ENCODE data around the gene CELA3B.

Gene CELA3B

DNA sequence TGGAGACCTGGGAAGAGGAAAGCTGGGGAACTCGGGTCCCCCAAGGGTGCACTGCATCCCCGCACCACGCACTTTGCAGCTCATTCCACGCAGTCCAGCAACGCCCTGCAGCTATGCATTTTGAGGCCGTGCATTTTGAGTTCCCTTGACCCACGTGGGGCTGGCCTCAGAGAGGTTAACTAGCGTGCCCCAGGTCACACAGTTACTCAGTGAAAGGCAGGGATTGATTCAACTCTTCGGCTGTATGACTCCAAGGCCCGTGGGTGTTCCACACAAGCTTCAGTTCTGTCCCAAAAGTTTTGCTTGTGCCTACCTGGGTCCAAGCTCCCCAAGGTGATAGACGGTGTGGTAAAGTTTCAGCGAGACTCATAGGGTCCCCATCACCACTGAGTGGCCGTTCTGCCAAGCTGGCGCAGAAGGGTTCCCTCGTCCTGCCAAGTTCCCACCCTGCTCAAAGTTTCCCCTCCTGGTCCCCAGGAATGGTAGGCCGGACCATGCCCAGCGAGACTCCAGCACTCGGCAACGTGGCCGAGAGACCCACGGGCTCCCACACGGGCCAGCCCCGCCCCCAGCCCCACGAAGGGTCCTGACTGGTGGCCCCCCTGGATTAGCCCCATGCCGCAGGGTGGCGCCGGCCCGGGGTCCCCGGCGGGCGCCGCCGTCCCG is 40.3 kb upstream of the CELA3B start (continued):
- TF ChIP-seq, protein P1, sequence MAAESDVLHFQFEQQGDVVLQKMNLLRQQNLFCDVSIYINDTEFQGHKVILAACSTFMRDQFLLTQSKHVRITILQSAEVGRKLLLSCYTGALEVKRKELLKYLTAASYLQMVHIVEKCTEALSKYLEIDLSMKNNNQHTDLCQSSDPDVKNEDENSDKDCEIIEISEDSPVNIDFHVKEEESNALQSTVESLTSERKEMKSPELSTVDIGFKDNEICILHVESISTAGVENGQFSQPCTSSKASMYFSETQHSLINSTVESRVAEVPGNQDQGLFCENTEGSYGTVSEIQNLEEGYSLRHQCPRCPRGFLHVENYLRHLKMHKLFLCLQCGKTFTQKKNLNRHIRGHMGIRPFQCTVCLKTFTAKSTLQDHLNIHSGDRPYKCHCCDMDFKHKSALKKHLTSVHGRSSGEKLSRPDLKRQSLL (tag by site-specific recombination; IDR thresholded peaks at IDR 0.05): no peak
- TF ChIP-seq ZNF600 (tag by site-specific recombination; IDR thresholded peaks at IDR 0.05) (peak; percentile 80), ZBTB17 (tag by site-specific recombination; IDR thresholded peaks at IDR 0.05) (no peak), ZNF302 (tag by site-specific recombination; IDR thresholded peaks at IDR 0.05; ENCODE audit: low read depth) (no peak), ZBTB20 (tag by site-specific recombination; IDR thresholded peaks at IDR 0.05) (peak; percentile 35; the same call in 1 of the 2 replicates), GLI4 (tag by site-specific recombination; IDR thresholded peaks at IDR 0.05) (no peak), ZNF138 (tag by site-specific recombination; IDR thresholded peaks at IDR 0.05; ENCODE audit: borderline replicate concordance) (no peak), SCRT2 (tag by site-specific recombination; IDR thresholded peaks at IDR 0.05) (no peak), ZNF624 (tag by site-specific recombination; IDR thresholded peaks at IDR 0.05) (no peak), GLIS2 (tag by site-specific recombination; IDR thresholded peaks at IDR 0.05) (peak; percentile 86), ZNF2 (tag by site-specific recombination; IDR thresholded peaks at IDR 0.05) (no peak)
- TF ChIP-seq, protein P2, sequence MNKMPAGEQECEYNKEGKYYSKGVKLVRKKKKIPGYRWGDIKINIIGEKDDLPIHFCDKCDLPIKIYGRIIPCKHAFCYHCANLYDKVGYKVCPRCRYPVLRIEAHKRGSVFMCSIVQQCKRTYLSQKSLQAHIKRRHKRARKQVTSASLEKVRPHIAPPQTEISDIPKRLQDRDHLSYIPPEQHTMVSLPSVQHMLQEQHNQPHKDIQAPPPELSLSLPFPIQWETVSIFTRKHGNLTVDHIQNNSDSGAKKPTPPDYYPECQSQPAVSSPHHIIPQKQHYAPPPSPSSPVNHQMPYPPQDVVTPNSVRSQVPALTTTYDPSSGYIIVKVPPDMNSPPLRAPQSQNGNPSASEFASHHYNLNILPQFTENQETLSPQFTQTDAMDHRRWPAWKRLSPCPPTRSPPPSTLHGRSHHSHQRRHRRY (tag by site-specific recombination; IDR thresholded peaks at IDR 0.05): no peak

- Histone ChIP-seq H3K9me3 (ENCODE audit: control insufficient read depth, insufficient read depth, low read depth, low read length) (no peaks in the 10 kb centered on the region), H3K4me3 (ENCODE audit: low read depth, low read length) (peak within 1 kb of the TSS; percentile 36), H3K4me1 (ENCODE audit: control insufficient read depth, insufficient read depth, low read length) (0 out of 2 replicates have a peak, but pooled peaks cover 3% of the 10 kb centered on the region), H3K27ac (ENCODE audit: extremely low read depth, low read depth, low read length) (peak within 1 kb of the TSS; percentile 39; the same call in 1 of the 2 replicates), H3K36me3 (ENCODE audit: control insufficient read depth in 2 of 2, insufficient read depth in 1 of 2, low read length in 2 of 2) (no peaks in the 10 kb centered on the region)
- CTCF ChIA-PET: interaction anchor here (0.7 kb wide), 1 partner anchor 529 kb away, joined by 3 read pairs; no protein-coding TSS in a partner anchor
- POLR2A ChIA-PET: interaction anchor here (0.9 kb wide), 1 partner anchor 88 kb away, joined by 3 read pairs; no protein-coding TSS in a partner anchor
- TF ChIP-seq ZNF112 (tag by site-specific recombination; IDR thresholded peaks at IDR 0.05): no peak
- no peak for TF ChIP-seq ZNF214 (tag by site-specific recombination; IDR thresholded peaks at IDR 0.05; ENCODE audit: borderline replicate concordance)
- TF ChIP-seq ZNF274 (IDR thresholded peaks at IDR 0.05; ENCODE audit: low read length): no peak
- no peak for TF ChIP-seq ZNF274 (tag by site-specific recombination; IDR thresholded peaks at IDR 0.05; ENCODE audit: borderline replicate concordance)
- no peak for TF ChIP-seq SETDB1 (IDR thresholded peaks at IDR 0.05; ENCODE audit: insufficient read length, low read length)
- TF ChIP-seq YY2 (tag by site-specific recombination; IDR thresholded peaks at IDR 0.05): no peak
- TF ChIP-seq ZNF747 (tag by site-specific recombination; IDR thresholded peaks at IDR 0.05): no peak
- no peak for TF ChIP-seq TSHZ1 (tag by site-specific recombination; IDR thresholded peaks at IDR 0.05; ENCODE audit: borderline replicate concordance)
- no peak for TF ChIP-seq ZNF792 (tag by site-specific recombination; IDR thresholded peaks at IDR 0.05)
- TF ChIP-seq, protein P2 (tag by site-specific recombination; IDR thresholded peaks at IDR 0.05): no peak
- no peak for TF ChIP-seq ZNF2 (tag by site-specific recombination; IDR thresholded peaks at IDR 0.05)
- no peak for TF ChIP-seq ZNF677 (tag by site-specific recombination; IDR thresholded peaks at IDR 0.05)
- TF ChIP-seq, protein P1 (tag by site-specific recombination; IDR thresholded peaks at IDR 0.05): no peak
- no peak for TF ChIP-seq ZNF138 (tag by site-specific recombination; IDR thresholded peaks at IDR 0.05; ENCODE audit: borderline replicate concordance)
These were observed 39.8 kb upstream of the CELA3B start, which contains the start of gene HSPG2 for GRCh38 chr1:21937034-21937371. Gene HSPG2, minus strand, starts transcription at chr1:21937310. Its CDS starts 93 bp downstream, at chr1:21937217.

Data from HEK293 (cell line).